CD4-positive, CD25-positive, alpha-beta regulatory T cell (primary cell): ENCODE measurements around the gene ZNF486. TPM values are rescaled to one million over a fixed set of nuclear protein-coding genes. Genes with fewer than 3 reads are reported as not detected.
"Not testable (repeated sequence)": the region's sequence is repeated elsewhere in the genome, so short reads cannot be mapped to it uniquely, and the experiment has no call there.

ENCODE experiments used
- ATAC-seq, 2 donors: fragments of 150-1000 bp; cut with Tn5 transposase; one replicate each; pipeline ENCODE4 v1.10.0; 2021; ENCODE audit warnings: low read depth in 2 of 2, moderate number of reproducible peaks in 2 of 2, moderate library complexity in 1 of 2
- DNase-seq, 3 donors: peaks; one replicate each; pipeline versions ENCODE4 v3.0.0 to v3.0.0-alpha.2; 2012 to 2022; ENCODE audit warnings: mixed read lengths in 1 of 3
- H3K27ac ChIP-seq: one replicate; pipeline ENCODE4 v1.7.0; 2013; ENCODE audit warnings: mild to moderate bottlenecking, low read length; ENCODE audit not compliant: insufficient read depth, poor library complexity, severe bottlenecking
- H3K27me3 ChIP-seq: one replicate; pipeline ENCODE4 v1.7.0; 2013; ENCODE audit warnings: low read length; ENCODE audit not compliant: control insufficient read depth, insufficient read depth
- H3K36me3 ChIP-seq: one replicate; pipeline ENCODE4 v1.7.0; 2013; ENCODE audit warnings: mild to moderate bottlenecking, low read length, moderate library complexity; ENCODE audit not compliant: control insufficient read depth, insufficient read depth
- H3K4me1 ChIP-seq: 2 replicates; pipeline ENCODE4 v1.7.0; 2013; ENCODE audit warnings: mild to moderate bottlenecking, low read length; ENCODE audit not compliant: insufficient read depth, control insufficient read depth, poor library complexity, severe bottlenecking
- H3K4me3 ChIP-seq: one replicate; pipeline ENCODE4 v1.7.0; 2013; ENCODE audit warnings: low read depth, mild to moderate bottlenecking, low read length, moderate library complexity
- H3K9me3 ChIP-seq, 2 experiments: 1 replicate in 1 of 2; 2 replicates in 1 of 2; pipeline ENCODE4 v1.7.0; 2013; ENCODE audit warnings: low read length in 2 of 2, mild to moderate bottlenecking in 1 of 2, moderate library complexity in 1 of 2; ENCODE audit not compliant: control insufficient read depth in 2 of 2
- H3K27ac Mint-ChIP-seq, 3 donors: one replicate each; pipeline ENCODE4 v1.8.0; 2020 to 2022; ENCODE audit warnings: mild to moderate bottlenecking in 3 of 3, mixed read lengths in 3 of 3, moderate library complexity in 2 of 3
- H3K27me3 Mint-ChIP-seq: one replicate; pipeline ENCODE4 v1.8.0; 2022; ENCODE audit warnings: mild to moderate bottlenecking, mixed read lengths
- H3K36me3 Mint-ChIP-seq: one replicate; pipeline ENCODE4 v1.8.0; 2020; ENCODE audit warnings: mixed read lengths
- H3K4me1 Mint-ChIP-seq, 4 donors: one replicate each; pipeline ENCODE4 v1.8.0; 2020 to 2022; ENCODE audit warnings: mixed read lengths in 4 of 4, mild to moderate bottlenecking in 1 of 4
- H3K4me3 Mint-ChIP-seq, 4 donors: one replicate each; pipeline ENCODE4 v1.8.0; 2020 to 2022; ENCODE audit warnings: mild to moderate bottlenecking in 4 of 4, mixed read lengths in 4 of 4, moderate library complexity in 3 of 4
- H3K9me3 Mint-ChIP-seq, 7 donors: one replicate each; pipeline ENCODE4 v1.8.0; 2020 to 2022; ENCODE audit warnings: mixed read lengths in 7 of 7, mild to moderate bottlenecking in 3 of 7, moderate library complexity in 2 of 7
- polyA plus RNA-seq, 4 donors: library from polyadenylated mRNA; unstranded; fragments of 300-500 nt; fragmentation: Illumina TruSeq; gene quantifications; one replicate each; pipeline ENCODE4 v1.2.3, GENCODE V29; 2021
- total RNA-seq: library from RNA; stranded (reverse); gene quantifications from one replicate; pipeline ENCODE4 v1.2.3, GENCODE V29; 2022

The ZNF486 gene
- total RNA-seq (3.7 TPM), polyA plus RNA-seq (1 to 10 TPM; 1.9 to 6.4 (median 3.4) TPM)

- Histone ChIP-seq H3K36me3 (peaks cover 17% of the 10 kb centered on the region), H3K4me3 (peak within 1 kb of the TSS; percentile 91), H3K4me1 (peaks cover 19% of the 10 kb centered on the region), H3K9me3 (peaks cover 11 to 14% of the 10 kb centered on the region in 2 experiments), H3K27me3 (no peaks in the 10 kb centered on the region), H3K27ac (peak within 1 kb of the TSS; percentile 70)
- peaks cover 14 to 64% (median 27%) of the 10 kb centered on the region in 4 donors for H3K4me1 Mint-ChIP-seq
- H3K9me3 Mint-ChIP-seq = peaks cover 0 to 22% (median 6%) of the 10 kb centered on the region in 7 donors
- peak within 1 kb of the TSS; percentile 96 to 99 (median 98) for H3K4me3 Mint-ChIP-seq
- no peaks in the 10 kb centered on the region for H3K27me3 Mint-ChIP-seq
- peak within 1 kb of the TSS; percentile 74 to 97 (median 96) for H3K27ac Mint-ChIP-seq
- peaks cover 25% of the 10 kb centered on the region for H3K36me3 Mint-ChIP-seq
- peak; percentile 97 to 99 for ATAC-seq
- DNase-seq = peak; percentile 84 to 91 (median 90)
Observed at GRCh38 chr19:20167020-20167644, at the start of gene ZNF486. TSS of gene ZNF486 (plus strand) at chr19:20167214. CDS start at chr19:20167331, 117 bp downstream.

GRCh38 chr19:20118064-20118839 lies 48.8 kb upstream of the ZNF486 start:
- H3K27ac Mint-ChIP-seq, H3K4me3 ChIP-seq, H3K27me3 Mint-ChIP-seq, H3K4me3 Mint-ChIP-seq, H3K27me3 ChIP-seq, H3K36me3 ChIP-seq, ATAC-seq, H3K4me1 ChIP-seq, DNase-seq, H3K27ac ChIP-seq, H3K4me1 Mint-ChIP-seq: not testable (repeated sequence)
- Mint-ChIP-seq H3K9me3 (peaks cover 2 to 61% (median 23%) of the 10 kb centered on the region in 7 donors), H3K36me3 (peaks cover 32% of the 10 kb centered on the region)
- H3K9me3 ChIP-seq = peaks cover 81 to 82% of the 10 kb centered on the region in 2 experiments

- H3K27me3 ChIP-seq = no peaks in the 10 kb centered on the region
- peaks cover 39 to 90% of the 10 kb centered on the region in 2 experiments for H3K9me3 ChIP-seq
- Mint-ChIP-seq H3K4me1 (no peaks in the 10 kb centered on the region), H3K4me3 (no peak overlapping the region), H3K9me3 (peaks cover 0 to 55% (median 18%) of the 10 kb centered on the region in 7 donors), H3K27me3 (no peaks in the 10 kb centered on the region), H3K27ac (no peak overlapping the region), H3K36me3 (peaks cover 29% of the 10 kb centered on the region)
- no peak overlapping the region for H3K27ac ChIP-seq
- no peaks in the 10 kb centered on the region for H3K36me3 ChIP-seq
- no peak for ATAC-seq
- H3K4me1 ChIP-seq = no peaks in the 10 kb centered on the region
- DNase-seq = no peak
- no peak overlapping the region for H3K4me3 ChIP-seq
Observed at GRCh38 chr19:20124879-20125278, 42.1 kb upstream of the ZNF486 start.

GRCh38 chr19:20132933-20133332 lies 34.1 kb upstream of the ZNF486 start:
- H3K4me3 ChIP-seq, H3K27ac Mint-ChIP-seq, H3K27me3 ChIP-seq, H3K4me3 Mint-ChIP-seq, H3K4me1 ChIP-seq, H3K27ac ChIP-seq, H3K36me3 ChIP-seq, ATAC-seq, H3K4me1 Mint-ChIP-seq, H3K36me3 Mint-ChIP-seq, H3K27me3 Mint-ChIP-seq, DNase-seq: not testable (repeated sequence)
- H3K9me3 ChIP-seq = peaks cover 13 to 51% of the 10 kb centered on the region in 2 experiments
- peaks cover 0 to 35% (median 10%) of the 10 kb centered on the region in 7 donors for H3K9me3 Mint-ChIP-seq

GRCh38 chr19:20137714-20138113 lies 29.3 kb upstream of the ZNF486 start:
- ATAC-seq, H3K27ac Mint-ChIP-seq, H3K4me1 ChIP-seq, H3K4me1 Mint-ChIP-seq, H3K4me3 ChIP-seq, H3K27me3 ChIP-seq, DNase-seq, H3K4me3 Mint-ChIP-seq, H3K36me3 Mint-ChIP-seq, H3K27ac ChIP-seq, H3K27me3 Mint-ChIP-seq, H3K36me3 ChIP-seq: not testable (repeated sequence)
- peaks cover 16 to 33% of the 10 kb centered on the region in 2 experiments for H3K9me3 ChIP-seq
- H3K9me3 Mint-ChIP-seq = peaks cover 0 to 38% (median 12%) of the 10 kb centered on the region in 7 donors

GRCh38 chr19:20151617-20152145 lies 15.3 kb upstream of the ZNF486 start:
- no peaks in the 10 kb centered on the region for H3K27me3 ChIP-seq
- H3K4me1 ChIP-seq = no peaks in the 10 kb centered on the region
- Mint-ChIP-seq H3K4me1 (no peaks in the 10 kb centered on the region), H3K9me3 (peaks cover 0 to 14% (median 0%) of the 10 kb centered on the region in 7 donors), H3K36me3 (no peaks in the 10 kb centered on the region), H3K27ac (no peak overlapping the region), H3K27me3 (no peaks in the 10 kb centered on the region), H3K4me3 (no peak overlapping the region)
- ATAC-seq (no peak), DNase-seq (no peak)
- H3K36me3 ChIP-seq = no peaks in the 10 kb centered on the region
- no peak overlapping the region for H3K27ac ChIP-seq
- no peaks in the 10 kb centered on the region for H3K9me3 ChIP-seq
- no peak overlapping the region for H3K4me3 ChIP-seq

GRCh38 chr19:20152506-20152905 lies 14.5 kb upstream of the ZNF486 start:
- not testable (repeated sequence) for H3K4me3 Mint-ChIP-seq, H3K27ac ChIP-seq, H3K36me3 Mint-ChIP-seq, H3K4me3 ChIP-seq, DNase-seq, H3K9me3 ChIP-seq, H3K27me3 ChIP-seq, H3K4me1 Mint-ChIP-seq, H3K36me3 ChIP-seq, ATAC-seq, H3K27ac Mint-ChIP-seq, H3K27me3 Mint-ChIP-seq, H3K4me1 ChIP-seq
- peaks cover 0 to 14% (median 3%) of the 10 kb centered on the region in 7 donors for H3K9me3 Mint-ChIP-seq
